ENCODE measurements around the gene ACTL7A.
"Not testable (repeated sequence)": the region's sequence is repeated elsewhere in the genome, so short reads cannot be mapped to it uniquely, and the experiment has no call there.

ACTL7A gene

GRCh38 chr9:108880738-108881316 is 18.8 kb downstream of the ACTL7A start:
- DNase-seq (ENCODE audit: low spot score): no peak

GRCh38 chr9:108882052-108882888 is 20.2 kb downstream of the ACTL7A start:
- DNase-seq (ENCODE audit: low spot score): no peak

GRCh38 chr9:108883085-108883484 is 21.0 kb downstream of the ACTL7A start:
- no peak for DNase-seq (ENCODE audit: low spot score)

- no peak for DNase-seq (ENCODE audit: low spot score)
Observed at GRCh38 chr9:108884701-108885100, 22.6 kb downstream of the ACTL7A start.

- DNase-seq (ENCODE audit: low spot score): peak; percentile 8
Observed at GRCh38 chr9:108885643-108886348, 23.7 kb downstream of the ACTL7A start.

GRCh38 chr9:108886594-108887271 is 24.7 kb downstream of the ACTL7A start:
- DNase-seq (ENCODE audit: low spot score): not testable (repeated sequence)

GRCh38 chr9:108889649-108890067 is 27.6 kb downstream of the ACTL7A start:
- DNase-seq (ENCODE audit: low spot score): peak; percentile 23

- DNase-seq (ENCODE audit: low spot score): no peak
Observed at GRCh38 chr9:108894225-108894997, 32.3 kb downstream of the ACTL7A start.

GRCh38 chr9:108897324-108898096 is 35.4 kb downstream of the ACTL7A start:
- no peak for DNase-seq (ENCODE audit: low spot score)

GRCh38 chr9:108899023-108899695 is 37.1 kb downstream of the ACTL7A start:
- not testable (repeated sequence) for DNase-seq (ENCODE audit: low spot score)

- DNase-seq (ENCODE audit: low spot score): no peak
Observed at GRCh38 chr9:108900176-108900575, 38.1 kb downstream of the ACTL7A start.

- DNase-seq (ENCODE audit: low spot score): no peak
Observed at GRCh38 chr9:108903420-108904103, 41.5 kb downstream of the ACTL7A start.

GRCh38 chr9:108904161-108904560 is 42.1 kb downstream of the ACTL7A start:
- DNase-seq (ENCODE audit: low spot score): no peak

- DNase-seq (ENCODE audit: low spot score): no peak
Observed at GRCh38 chr9:108905494-108905893, 43.4 kb downstream of the ACTL7A start.

- DNase-seq (ENCODE audit: low spot score): no peak
Observed at GRCh38 chr9:108910402-108910801, 48.3 kb downstream of the ACTL7A start.

- no peak for DNase-seq (ENCODE audit: low spot score)
Observed at GRCh38 chr9:108910914-108911313, 48.8 kb downstream of the ACTL7A start.

GRCh38 chr9:108911820-108912219 is 49.8 kb downstream of the ACTL7A start:
- no peak for DNase-seq (ENCODE audit: low spot score)
